GM12801 (cell line): Measurements from ENCODE around the gene POLG.

Source experiments
- TF ChIP-seq, protein P1 (sequence below): IDR thresholded peaks from one replicate; pipeline ENCODE4 v1.5.1; 2011; ENCODE audit warnings: control low read depth; ENCODE audit not compliant: insufficient read length; ENCODE audit errors: extremely low read depth

Gene POLG

DNA sequence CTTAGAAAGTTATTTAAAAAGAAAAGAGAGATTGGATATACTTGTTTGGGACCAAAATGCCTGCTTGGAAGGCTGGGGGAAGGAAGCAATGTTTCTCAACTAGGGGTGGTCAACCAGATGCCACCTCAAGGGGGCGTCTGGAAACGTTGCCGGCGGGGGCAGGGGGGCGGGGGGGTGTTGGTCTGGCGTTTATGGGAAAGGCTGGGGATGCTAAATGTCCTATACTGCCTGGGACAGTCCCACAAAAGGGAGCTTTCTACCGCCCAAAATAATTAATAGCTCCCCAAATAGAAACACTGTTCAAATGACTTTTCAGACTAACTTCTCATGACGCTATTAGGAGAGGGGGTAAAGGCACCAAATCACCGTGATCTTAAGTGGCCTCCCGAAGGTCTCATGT is 2.2 kb downstream of the POLG start:
- TF ChIP-seq, protein P1, sequence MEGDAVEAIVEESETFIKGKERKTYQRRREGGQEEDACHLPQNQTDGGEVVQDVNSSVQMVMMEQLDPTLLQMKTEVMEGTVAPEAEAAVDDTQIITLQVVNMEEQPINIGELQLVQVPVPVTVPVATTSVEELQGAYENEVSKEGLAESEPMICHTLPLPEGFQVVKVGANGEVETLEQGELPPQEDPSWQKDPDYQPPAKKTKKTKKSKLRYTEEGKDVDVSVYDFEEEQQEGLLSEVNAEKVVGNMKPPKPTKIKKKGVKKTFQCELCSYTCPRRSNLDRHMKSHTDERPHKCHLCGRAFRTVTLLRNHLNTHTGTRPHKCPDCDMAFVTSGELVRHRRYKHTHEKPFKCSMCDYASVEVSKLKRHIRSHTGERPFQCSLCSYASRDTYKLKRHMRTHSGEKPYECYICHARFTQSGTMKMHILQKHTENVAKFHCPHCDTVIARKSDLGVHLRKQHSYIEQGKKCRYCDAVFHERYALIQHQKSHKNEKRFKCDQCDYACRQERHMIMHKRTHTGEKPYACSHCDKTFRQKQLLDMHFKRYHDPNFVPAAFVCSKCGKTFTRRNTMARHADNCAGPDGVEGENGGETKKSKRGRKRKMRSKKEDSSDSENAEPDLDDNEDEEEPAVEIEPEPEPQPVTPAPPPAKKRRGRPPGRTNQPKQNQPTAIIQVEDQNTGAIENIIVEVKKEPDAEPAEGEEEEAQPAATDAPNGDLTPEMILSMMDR: no peak

DNA sequence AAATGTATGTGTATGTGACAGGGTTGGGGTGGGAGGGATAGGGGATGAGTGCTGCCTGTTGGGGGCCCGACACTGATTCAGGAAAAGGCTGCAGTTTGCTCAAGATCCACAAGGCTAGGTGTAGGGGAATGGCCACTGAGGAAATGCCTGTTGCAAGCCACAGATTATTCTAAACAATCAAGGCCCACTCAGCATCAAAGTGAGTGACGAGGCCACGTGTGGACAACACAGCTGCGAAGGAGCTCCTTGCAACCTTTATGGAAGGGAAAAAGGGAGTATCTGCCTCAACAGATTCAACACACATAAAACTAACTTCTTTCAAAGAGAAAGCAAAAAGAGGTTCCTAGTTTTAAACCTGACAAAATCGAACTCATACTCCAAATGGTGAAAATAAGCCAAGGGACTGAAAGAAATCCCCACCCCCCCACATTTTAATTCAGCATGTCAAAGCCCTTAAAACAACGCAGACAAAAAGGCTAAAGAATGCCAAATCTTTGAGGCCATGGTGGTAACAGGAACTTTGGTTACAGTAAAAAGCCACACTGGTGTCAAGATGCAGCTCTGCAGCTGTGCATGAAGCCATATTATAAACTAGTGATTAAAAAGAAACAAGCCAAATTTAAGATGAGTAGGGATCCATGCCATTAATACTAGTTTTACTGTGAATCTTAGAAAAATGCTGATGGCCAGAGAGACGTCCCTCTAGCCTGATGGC is 3.6 kb downstream of the POLG start:
- TF ChIP-seq, protein P1: no peak

DNA sequence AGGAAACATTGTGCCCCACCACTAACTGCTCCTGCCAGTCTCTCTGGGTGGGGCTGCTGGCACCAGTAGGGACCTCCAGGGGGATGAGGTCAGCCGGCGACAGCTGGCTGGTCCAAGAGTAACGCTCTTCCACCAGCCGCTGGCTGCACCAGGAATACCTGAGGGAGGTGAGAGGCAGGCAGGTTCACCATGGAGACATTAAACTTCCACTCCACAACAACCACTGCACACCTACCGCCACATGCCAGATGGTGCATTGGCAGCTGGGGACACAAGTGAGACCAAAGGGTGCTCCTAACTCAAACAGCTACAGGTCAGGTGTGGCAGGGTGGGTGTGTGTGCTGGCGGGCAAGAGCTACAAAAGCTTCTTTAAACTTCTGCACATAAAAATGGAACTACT is 4.5 kb downstream of the POLG start:
- TF ChIP-seq, protein P1: no peak

DNA sequence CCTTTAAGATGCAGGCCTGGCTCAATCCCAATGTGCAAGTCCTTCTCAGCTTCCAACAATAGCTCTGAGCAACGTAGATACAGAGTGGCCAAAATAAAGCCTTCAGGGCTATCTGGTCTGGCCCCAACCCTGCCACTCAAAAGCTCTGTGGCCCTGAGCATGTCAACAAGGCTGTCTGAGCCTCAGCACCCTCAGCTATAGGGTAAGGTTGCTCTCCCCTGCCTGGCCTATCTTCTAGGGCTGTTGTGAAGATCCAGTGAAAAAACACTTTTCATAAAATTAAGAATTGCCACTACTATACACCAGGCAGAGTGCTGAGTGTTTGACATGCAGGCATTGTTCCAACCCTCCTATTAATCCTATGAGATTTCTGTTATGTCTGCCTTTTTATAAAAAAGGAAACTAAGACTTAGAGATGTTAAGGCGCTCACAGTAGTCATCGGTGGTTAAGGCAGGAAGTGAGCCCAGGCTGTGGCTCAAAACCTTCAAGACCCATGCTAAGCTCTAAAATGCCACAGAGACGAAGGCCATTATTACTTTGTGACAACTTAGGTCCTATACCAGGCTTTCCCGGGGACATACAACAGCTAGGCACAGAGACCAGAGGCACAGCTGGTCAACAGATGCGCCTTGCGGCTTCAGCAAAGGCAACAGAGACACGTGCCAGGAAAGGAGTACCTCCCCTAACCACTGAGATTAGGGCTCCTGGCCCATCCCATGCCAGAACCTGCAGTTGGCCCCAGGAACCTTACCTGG is 5.1 kb downstream of the POLG start:
- TF ChIP-seq, protein P1: no peak

DNA sequence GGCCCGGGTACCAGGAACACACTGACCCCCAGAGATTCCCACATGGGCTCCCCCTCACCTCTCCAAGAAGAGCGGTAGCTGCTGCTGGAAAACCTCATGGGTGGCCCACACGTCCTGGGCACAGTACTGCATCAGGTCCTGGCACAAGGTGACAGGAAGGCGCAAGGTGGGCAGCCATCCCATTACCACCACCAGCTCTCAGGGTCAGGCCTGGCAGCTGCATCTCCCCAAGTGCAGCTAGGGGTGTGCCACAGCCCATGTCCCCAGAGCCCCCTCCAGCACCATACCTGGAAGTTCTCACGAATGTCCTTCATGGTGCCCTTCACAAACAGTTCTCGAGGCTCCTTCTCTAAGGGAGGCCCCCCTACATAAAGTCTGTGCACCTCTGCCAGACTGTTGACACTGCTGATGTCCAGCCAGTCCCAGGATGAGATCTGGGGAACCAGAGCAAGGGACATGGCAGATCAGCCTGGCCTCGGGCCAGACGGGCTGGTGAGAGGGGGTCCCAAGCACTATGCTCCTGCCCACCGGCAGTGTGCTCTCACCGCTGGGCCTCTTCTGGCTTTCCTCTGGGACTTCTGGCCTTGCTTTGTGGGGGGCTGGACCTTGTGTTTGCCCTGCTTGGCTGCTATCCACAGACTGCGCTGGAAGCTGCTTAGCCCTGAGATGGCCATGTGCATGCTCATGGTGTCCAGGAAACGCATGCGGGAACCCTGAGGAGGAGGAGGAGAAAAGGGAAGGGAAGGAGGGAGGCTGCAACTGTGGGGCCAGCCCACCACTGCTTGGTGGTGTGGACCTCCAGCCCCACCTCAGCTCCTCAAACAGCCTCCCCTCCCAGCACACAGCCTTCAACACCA is 6.0 kb downstream of the POLG start:
- TF ChIP-seq, protein P1: no peak

- TF ChIP-seq, protein P1: no peak
Measured at GRCh38 chr15:89327113-89327512, 7.5 kb downstream of the POLG start.

DNA sequence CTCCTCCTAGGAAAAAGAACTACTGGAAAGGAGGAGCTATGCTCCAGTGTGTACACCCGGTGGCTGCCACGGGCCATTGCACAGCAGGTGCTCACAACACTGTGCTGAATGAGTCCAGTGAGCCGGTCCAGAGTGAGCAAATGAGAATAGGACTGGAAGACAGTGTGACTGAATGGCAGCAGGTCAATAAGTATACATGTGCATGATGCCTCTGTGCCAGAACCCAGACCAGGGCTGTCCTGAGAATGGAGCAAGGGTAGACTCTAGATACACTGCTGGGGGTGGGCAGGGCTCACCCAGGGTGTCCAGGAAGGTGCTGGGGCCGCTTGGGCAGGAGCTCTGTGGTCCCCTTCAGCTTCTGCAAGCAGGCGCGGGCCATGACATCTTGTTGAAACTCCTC is 8.3 kb downstream of the POLG start:
- TF ChIP-seq, protein P1: no peak
